Lower leg skin (tissue), 4 donors: ENCODE data around the gene SOX11. TPM values are rescaled to one million over a fixed set of nuclear protein-coding genes. Genes with fewer than 3 reads are reported as not detected.
"Not testable (repeated sequence)": the region's sequence is repeated elsewhere in the genome, so short reads cannot be mapped to it uniquely, and the experiment has no call there.

Experiments
- DNase-seq, 2 donors: peaks; one replicate each; pipeline ENCODE4 v3.0.0-alpha.2; 2019; ENCODE audit warnings: low spot score in 2 of 2
- H3K4me3 ChIP-seq: fragments of 200-600 bp; sonication (generic); 2 replicates; pipeline ENCODE4 v1.5.1; 2017; ENCODE audit warnings: mild to moderate bottlenecking, low read depth; ENCODE audit not compliant: poor library complexity, severe bottlenecking
- CTCF ChIP-seq, 3 donors: fragments of 450-650 bp; IDR thresholded peaks; one replicate each; pipeline ENCODE4 v1.5.1; 2016; ENCODE audit warnings: antibody characterized with exemption in 3 of 3, mild to moderate bottlenecking in 3 of 3, moderate library complexity in 2 of 3
- POLR2A ChIP-seq, 2 donors: fragments of 450-650 bp; IDR thresholded peaks; one replicate each; pipeline ENCODE4 v1.6.1; 2016 to 2017; ENCODE audit warnings: antibody characterized with exemption in 2 of 2, mild to moderate bottlenecking in 1 of 2, moderate library complexity in 1 of 2
- WGBS, 2 donors: methylation state at CpG; one replicate each; pipeline ENCODE4 v1.1.5; 2018; 5-methylcytosine and 5-hydroxymethylcytosine counted together
- intact Hi-C: fragments of 100-400 bp; cut with DNase I; formaldehyde crosslinking; loops from one replicate; pipeline ENCODE4 v1.15.0; 2023; ENCODE audit warnings: low total_unique reads
- total RNA-seq, 4 donors: library from RNA; depleted of rRNA; stranded (reverse); fragments of >200 nt; gene quantifications; one replicate each; pipeline ENCODE4 v1.1.0, GENCODE V29; 2016

Gene SOX11
- under 1 TPM in 2 of 4 donors, not detected in 2; 0.03 to 0.21 TPM for total RNA-seq

DNA sequence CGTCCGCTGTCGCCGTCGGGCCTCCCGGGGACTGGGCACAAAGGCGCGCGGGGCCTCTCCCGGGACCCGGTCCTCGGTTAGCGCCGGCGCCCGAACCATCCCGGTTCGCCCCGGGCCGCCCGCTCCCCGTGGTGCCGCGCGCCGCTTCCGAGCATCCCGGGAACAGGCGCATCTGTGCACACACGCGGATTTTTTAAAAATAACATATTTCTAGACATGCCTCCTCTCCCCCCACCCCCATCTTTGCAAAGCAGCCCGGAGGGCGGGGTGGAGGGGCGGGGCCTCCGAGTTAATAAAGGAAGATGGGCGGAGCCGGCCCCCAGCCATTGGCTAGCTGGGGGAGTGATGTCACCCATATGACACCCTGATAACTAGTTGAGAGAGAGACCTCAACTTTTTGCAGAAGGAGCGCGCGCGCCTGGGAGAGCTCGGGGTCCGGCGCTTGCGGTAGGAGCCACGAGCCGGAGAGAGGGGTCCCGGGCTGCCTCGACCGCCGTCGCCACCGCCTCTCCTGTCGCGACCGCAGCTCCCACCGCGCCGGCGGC is at the start of gene SOX11:
TSS of gene SOX11 (plus strand) at position 400 of the 545 bp plus-strand sequence. CDS start 338 bp downstream, outside the sequence.
- intact Hi-C loops: no loop called here
- no peak for DNase-seq
- no peak within 1 kb of the TSS for H3K4me3 ChIP-seq
- WGBS, 2 donors: 2 to 4% methylated on average over 13 to 47 of the region's 60 CpGs
- TF ChIP-seq CTCF (IDR thresholded peaks at IDR 0.05) (no peak), POLR2A (IDR thresholded peaks at IDR 0.05) (no peak)

- DNase-seq, H3K4me3 ChIP-seq, intact Hi-C loops: not testable (repeated sequence)
- 69 to 70% methylated on average over 2 of the region's 2 CpGs for WGBS, 2 donors
Observed at GRCh38 chr2:5652734-5653133, 39.5 kb upstream of the SOX11 start.

DNA sequence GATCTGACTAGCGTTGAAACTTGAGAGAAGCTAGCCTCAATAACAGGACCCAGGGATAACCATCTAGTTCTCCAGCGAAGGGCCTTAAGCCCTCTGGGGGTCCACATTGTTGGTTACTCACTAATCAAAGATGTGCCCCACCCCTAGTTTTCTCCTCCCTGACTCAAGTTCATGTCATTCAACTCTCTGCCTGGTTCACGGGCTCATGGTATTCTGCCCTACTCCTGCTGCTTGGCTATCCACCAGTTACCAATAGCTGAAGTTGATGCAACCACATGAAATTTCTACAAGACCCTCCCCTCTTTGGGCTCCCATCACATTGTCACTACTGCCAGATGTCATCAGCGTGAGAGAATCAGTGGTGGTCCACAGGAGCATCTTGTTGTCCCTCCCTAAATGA is 38.4 kb upstream of the SOX11 start:
- DNase-seq, intact Hi-C loops, H3K4me3 ChIP-seq: not testable (repeated sequence)
- WGBS, 2 donors: 89% methylated on average over 4 of the region's 4 CpGs

GRCh38 chr2:5657231-5657630 is 35.0 kb upstream of the SOX11 start:
- intact Hi-C loops: no loop called here
- no peak overlapping the region for H3K4me3 ChIP-seq
- TF ChIP-seq CTCF (IDR thresholded peaks at IDR 0.05) (no peak), POLR2A (IDR thresholded peaks at IDR 0.05) (no peak)
- 76% methylated on average over 4 of the region's 4 CpGs for WGBS, 2 donors
- no peak for DNase-seq

DNA sequence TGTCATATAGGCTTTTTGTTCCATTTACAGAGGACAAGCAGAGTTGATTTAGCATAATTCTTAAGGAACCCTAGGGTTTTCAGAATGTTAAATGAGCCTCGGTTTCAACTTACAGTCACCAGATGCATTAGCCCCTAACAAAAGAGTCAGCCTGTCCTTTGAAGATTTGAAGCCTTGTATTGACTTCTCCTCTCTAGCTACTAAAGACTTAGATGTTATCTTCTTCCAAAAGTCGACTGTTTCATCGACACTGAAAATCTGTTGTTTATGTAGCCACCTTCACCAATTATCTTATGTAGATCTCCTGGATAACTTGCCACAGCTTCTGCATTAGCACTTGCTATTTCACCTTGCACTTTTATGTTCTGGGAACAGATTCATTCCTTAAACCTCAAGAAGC is 31.6 kb upstream of the SOX11 start:
- 70 to 75% methylated on average over 3 of the region's 3 CpGs for WGBS, 2 donors
- no peak for TF ChIP-seq POLR2A (IDR thresholded peaks at IDR 0.05)
- no peak for TF ChIP-seq CTCF (IDR thresholded peaks at IDR 0.05)
- intact Hi-C loops: no loop called here
- no peak for DNase-seq
- H3K4me3 ChIP-seq: no peak overlapping the region

DNA sequence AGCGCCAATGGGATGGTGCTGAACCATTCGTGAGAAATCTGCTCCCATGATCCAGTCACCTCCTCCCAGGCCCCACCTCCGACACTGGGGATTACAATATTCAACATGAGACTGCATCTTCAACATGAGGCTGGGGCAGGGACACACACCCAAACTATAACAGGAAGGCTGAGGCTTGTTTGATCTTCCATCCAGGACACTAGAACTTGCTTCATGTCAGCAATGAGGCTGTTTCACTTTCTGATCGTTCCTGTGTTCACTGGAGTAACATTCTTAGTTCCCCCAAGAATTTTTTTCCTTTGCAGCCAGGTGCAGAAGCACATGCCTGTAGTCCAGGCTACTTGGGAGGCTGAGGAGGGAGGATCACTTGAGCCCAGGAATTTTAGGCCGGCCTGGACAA is 30.8 kb upstream of the SOX11 start:
- 86% methylated on average over 5 of the region's 5 CpGs for WGBS, 2 donors
- no peak for TF ChIP-seq POLR2A (IDR thresholded peaks at IDR 0.05)
- no peak for TF ChIP-seq CTCF (IDR thresholded peaks at IDR 0.05)
- intact Hi-C loops: no loop called here
- H3K4me3 ChIP-seq: no peak overlapping the region
- no peak for DNase-seq

- TF ChIP-seq CTCF (IDR thresholded peaks at IDR 0.05): no peak
- no peak for TF ChIP-seq POLR2A (IDR thresholded peaks at IDR 0.05)
- no peak for DNase-seq
- no peak overlapping the region for H3K4me3 ChIP-seq
- 84 to 87% methylated on average over 4 of the region's 4 CpGs for WGBS, 2 donors
- intact Hi-C loops: no loop called here
Observed at GRCh38 chr2:5664278-5664681, 27.9 kb upstream of the SOX11 start.
